ENCODE measurements around the gene RUNX2.

DNA sequence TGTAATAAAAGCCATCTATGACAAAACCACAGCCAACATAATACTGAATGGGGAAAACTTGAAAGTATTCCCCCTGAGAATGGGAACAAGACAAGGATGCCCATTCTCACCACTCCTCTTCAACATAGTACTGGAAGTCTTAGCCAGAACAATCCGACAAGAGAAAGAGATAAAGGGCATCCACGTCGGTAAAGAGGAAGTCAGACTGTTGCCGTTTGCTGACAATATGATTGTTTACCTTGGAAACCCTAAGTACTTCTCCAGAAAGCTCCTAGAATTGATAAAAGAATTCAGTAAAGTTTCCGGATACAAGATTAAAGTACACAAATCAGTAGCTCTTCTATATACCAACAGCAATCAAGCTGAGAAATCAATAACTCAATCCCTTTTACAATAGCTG, 14.0 kb upstream of the RUNX2 start:
- no peak for TF ChIP-seq SMC3 (IDR thresholded peaks at IDR 0.05; ENCODE audit: low read depth, low read length)
- TF ChIP-seq, protein P1, sequence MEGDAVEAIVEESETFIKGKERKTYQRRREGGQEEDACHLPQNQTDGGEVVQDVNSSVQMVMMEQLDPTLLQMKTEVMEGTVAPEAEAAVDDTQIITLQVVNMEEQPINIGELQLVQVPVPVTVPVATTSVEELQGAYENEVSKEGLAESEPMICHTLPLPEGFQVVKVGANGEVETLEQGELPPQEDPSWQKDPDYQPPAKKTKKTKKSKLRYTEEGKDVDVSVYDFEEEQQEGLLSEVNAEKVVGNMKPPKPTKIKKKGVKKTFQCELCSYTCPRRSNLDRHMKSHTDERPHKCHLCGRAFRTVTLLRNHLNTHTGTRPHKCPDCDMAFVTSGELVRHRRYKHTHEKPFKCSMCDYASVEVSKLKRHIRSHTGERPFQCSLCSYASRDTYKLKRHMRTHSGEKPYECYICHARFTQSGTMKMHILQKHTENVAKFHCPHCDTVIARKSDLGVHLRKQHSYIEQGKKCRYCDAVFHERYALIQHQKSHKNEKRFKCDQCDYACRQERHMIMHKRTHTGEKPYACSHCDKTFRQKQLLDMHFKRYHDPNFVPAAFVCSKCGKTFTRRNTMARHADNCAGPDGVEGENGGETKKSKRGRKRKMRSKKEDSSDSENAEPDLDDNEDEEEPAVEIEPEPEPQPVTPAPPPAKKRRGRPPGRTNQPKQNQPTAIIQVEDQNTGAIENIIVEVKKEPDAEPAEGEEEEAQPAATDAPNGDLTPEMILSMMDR (IDR thresholded peaks at IDR 0.05) = no peak
- TF ChIP-seq, protein P2, sequence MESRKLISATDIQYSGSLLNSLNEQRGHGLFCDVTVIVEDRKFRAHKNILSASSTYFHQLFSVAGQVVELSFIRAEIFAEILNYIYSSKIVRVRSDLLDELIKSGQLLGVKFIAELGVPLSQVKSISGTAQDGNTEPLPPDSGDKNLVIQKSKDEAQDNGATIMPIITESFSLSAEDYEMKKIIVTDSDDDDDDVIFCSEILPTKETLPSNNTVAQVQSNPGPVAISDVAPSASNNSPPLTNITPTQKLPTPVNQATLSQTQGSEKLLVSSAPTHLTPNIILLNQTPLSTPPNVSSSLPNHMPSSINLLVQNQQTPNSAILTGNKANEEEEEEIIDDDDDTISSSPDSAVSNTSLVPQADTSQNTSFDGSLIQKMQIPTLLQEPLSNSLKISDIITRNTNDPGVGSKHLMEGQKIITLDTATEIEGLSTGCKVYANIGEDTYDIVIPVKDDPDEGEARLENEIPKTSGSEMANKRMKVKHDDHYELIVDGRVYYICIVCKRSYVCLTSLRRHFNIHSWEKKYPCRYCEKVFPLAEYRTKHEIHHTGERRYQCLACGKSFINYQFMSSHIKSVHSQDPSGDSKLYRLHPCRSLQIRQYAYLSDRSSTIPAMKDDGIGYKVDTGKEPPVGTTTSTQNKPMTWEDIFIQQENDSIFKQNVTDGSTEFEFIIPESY (IDR thresholded peaks at IDR 0.05; ENCODE audit: borderline replicate concordance, low read depth) = no peak
- TF ChIP-seq RAD21 (IDR thresholded peaks at IDR 0.05; ENCODE audit: low read length) = no peak
- TF ChIP-seq EZH2phosphoT487 (IDR thresholded peaks at IDR 0.05; ENCODE audit: borderline replicate concordance, low read depth) = no peak
- TF ChIP-seq, protein P3, sequence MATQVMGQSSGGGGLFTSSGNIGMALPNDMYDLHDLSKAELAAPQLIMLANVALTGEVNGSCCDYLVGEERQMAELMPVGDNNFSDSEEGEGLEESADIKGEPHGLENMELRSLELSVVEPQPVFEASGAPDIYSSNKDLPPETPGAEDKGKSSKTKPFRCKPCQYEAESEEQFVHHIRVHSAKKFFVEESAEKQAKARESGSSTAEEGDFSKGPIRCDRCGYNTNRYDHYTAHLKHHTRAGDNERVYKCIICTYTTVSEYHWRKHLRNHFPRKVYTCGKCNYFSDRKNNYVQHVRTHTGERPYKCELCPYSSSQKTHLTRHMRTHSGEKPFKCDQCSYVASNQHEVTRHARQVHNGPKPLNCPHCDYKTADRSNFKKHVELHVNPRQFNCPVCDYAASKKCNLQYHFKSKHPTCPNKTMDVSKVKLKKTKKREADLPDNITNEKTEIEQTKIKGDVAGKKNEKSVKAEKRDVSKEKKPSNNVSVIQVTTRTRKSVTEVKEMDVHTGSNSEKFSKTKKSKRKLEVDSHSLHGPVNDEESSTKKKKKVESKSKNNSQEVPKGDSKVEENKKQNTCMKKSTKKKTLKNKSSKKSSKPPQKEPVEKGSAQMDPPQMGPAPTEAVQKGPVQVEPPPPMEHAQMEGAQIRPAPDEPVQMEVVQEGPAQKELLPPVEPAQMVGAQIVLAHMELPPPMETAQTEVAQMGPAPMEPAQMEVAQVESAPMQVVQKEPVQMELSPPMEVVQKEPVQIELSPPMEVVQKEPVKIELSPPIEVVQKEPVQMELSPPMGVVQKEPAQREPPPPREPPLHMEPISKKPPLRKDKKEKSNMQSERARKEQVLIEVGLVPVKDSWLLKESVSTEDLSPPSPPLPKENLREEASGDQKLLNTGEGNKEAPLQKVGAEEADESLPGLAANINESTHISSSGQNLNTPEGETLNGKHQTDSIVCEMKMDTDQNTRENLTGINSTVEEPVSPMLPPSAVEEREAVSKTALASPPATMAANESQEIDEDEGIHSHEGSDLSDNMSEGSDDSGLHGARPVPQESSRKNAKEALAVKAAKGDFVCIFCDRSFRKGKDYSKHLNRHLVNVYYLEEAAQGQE (IDR thresholded peaks at IDR 0.05; ENCODE audit: low read depth, low read length) = no peak
- no peak for TF ChIP-seq SIN3A (IDR thresholded peaks at IDR 0.05; ENCODE audit: borderline replicate concordance, low read depth, low read length)
- TF ChIP-seq FOSL2 (IDR thresholded peaks at IDR 0.05; ENCODE audit: borderline replicate concordance, low read depth) = no peak
- TF ChIP-seq, protein P4, sequence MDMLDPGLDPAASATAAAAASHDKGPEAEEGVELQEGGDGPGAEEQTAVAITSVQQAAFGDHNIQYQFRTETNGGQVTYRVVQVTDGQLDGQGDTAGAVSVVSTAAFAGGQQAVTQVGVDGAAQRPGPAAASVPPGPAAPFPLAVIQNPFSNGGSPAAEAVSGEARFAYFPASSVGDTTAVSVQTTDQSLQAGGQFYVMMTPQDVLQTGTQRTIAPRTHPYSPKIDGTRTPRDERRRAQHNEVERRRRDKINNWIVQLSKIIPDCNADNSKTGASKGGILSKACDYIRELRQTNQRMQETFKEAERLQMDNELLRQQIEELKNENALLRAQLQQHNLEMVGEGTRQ (IDR thresholded peaks at IDR 0.05; ENCODE audit: borderline replicate concordance, low read depth, low read length) = no peak
- no peak for TF ChIP-seq TCF12 (IDR thresholded peaks at IDR 0.05)
- no peak for TF ChIP-seq RXRA (IDR thresholded peaks at IDR 0.05; ENCODE audit: borderline replicate concordance, low read depth)
- TF ChIP-seq NRF1 (IDR thresholded peaks at IDR 0.05; ENCODE audit: low read depth, low read length) = no peak
- no peak for TF ChIP-seq EP300 (IDR thresholded peaks at IDR 0.05; ENCODE audit: borderline replicate concordance in 1 of 2, low read depth in 1 of 2, low read length in 1 of 2)
- no peak for TF ChIP-seq GABPA (IDR thresholded peaks at IDR 0.05; ENCODE audit: low read depth)
